GM18526 (cell line): ENCODE results near the gene BRMS1L.

Experiments
- POLR2A ChIP-seq: IDR thresholded peaks from 3 replicates; pipeline ENCODE4 v1.6.1; 2011; ENCODE audit not compliant: insufficient read length; ENCODE audit errors: extremely low read depth

The BRMS1L gene

GRCh38 chr14:35890308-35890707, 64.2 kb downstream of the BRMS1L start:
- TF ChIP-seq POLR2A, result no peak

DNA sequence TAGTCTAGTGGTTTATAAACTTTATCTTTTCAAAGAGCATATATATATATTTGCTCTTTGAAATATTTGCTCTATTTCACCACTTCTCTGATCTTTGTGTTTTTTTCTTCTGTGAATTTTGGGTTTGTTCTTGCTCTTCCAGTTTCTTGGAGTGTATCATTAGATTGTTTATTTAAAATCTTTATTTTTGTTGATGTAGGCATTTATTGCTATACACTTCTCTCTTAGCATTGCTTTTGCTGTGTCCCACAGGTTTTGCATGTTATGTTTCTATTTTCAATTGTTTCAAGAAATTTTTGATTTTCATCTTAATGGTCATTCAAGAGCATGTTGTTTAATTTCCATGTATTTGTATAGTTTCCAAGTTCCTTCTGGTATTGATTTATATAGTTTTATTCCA, 69.1 kb downstream of the BRMS1L start:
- no peak for TF ChIP-seq POLR2A

- TF ChIP-seq POLR2A, result no peak
Measured at GRCh38 chr14:35897616-35898111, 71.5 kb downstream of the BRMS1L start.

GRCh38 chr14:35898217-35898775, 72.2 kb downstream of the BRMS1L start:
- no peak for TF ChIP-seq POLR2A

DNA sequence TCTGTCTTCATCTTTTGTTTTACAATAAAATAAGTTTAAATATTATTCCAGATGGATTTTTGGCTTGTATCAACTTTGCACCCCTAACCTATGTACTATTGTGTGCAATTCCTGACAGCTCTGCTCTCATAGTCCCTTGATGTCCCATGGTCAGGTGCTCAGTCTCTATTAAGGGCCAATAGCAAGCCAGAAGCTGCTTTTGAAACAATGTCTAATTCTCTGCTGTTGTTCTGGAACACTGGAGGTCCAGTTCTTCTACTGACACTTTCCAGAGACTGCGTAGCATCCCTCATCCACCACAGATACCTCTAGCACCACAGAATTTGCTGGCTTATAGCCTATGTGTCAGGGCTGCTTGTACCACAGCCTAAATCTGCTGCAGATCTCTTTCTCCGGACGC, 74.6 kb downstream of the BRMS1L start:
- TF ChIP-seq POLR2A, result no peak

- no peak for TF ChIP-seq POLR2A
Measured at GRCh38 chr14:35909665-35910064, 83.5 kb downstream of the BRMS1L start.

- no peak for TF ChIP-seq POLR2A
Measured at GRCh38 chr14:35910191-35910590, 84.1 kb downstream of the BRMS1L start.

DNA sequence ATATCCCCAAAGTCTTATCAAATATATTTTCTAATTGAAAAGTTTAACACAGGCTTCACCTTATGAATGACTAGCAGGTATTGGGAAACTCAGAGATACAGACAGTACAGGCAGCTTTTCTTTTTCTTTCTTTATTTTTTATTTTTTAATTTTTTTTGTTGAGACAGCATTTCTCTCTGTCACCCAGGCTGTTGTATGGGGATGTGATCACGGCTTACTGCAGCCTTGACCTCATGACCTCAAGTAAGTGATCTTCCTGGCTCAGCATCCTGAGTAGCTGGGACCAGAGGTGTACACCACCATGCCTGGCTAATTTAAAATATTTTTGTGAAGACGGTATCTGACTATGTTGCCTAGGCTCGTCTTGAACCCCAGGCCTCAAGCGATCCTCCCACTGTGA, 85.0 kb downstream of the BRMS1L start:
- TF ChIP-seq POLR2A, result no peak

GRCh38 chr14:35915185-35915584, 89.0 kb downstream of the BRMS1L start:
- TF ChIP-seq POLR2A, result no peak

- TF ChIP-seq POLR2A, result no peak
Measured at GRCh38 chr14:35915775-35916174, 89.6 kb downstream of the BRMS1L start.
